ENCODE results near the gene PLCB3.
A peak's percentile ranks its signal among the peaks of the same experiment; 100 is the strongest.
"Not testable (repeated sequence)": the region's sequence is repeated elsewhere in the genome, so short reads cannot be mapped to it uniquely, and the experiment has no call there.

The PLCB3 gene

GRCh38 chr11:64238076-64238475, 13.3 kb upstream of the PLCB3 start:
- DNase-seq, result no peak

GRCh38 chr11:64238999-64239398, 12.3 kb upstream of the PLCB3 start:
- DNase-seq, result no peak

GRCh38 chr11:64239662-64240434, 11.5 kb upstream of the PLCB3 start:
- DNase-seq, result no peak

GRCh38 chr11:64240435-64241240, 10.7 kb upstream of the PLCB3 start, which contains the start of gene FKBP2:
TSS of gene FKBP2 (plus strand) at chr11:64241095. CDS start at chr11:64242388, 1,293 bp downstream.
- DNase-seq, result peak; percentile 93 to 99

GRCh38 chr11:64241241-64241490, 10.2 kb upstream of the PLCB3 start:
- peak; percentile 95 to 100 for DNase-seq

GRCh38 chr11:64241491-64242374, 9.6 kb upstream of the PLCB3 start:
- DNase-seq, result peak; percentile 59 to 72

GRCh38 chr11:64243236-64243854, 8.0 kb upstream of the PLCB3 start:
- DNase-seq, result no peak

GRCh38 chr11:64244107-64244506, 7.2 kb upstream of the PLCB3 start:
- DNase-seq, result no peak

GRCh38 chr11:64244966-64245365, 6.4 kb upstream of the PLCB3 start:
- DNase-seq, result no peak

GRCh38 chr11:64245401-64245796, 5.9 kb upstream of the PLCB3 start:
- peak in 1 of 2 experiments; percentile 49 for DNase-seq

GRCh38 chr11:64245797-64246620, 5.3 kb upstream of the PLCB3 start:
- DNase-seq, result peak; percentile 44 to 73

- DNase-seq, result not testable (repeated sequence)
Observed at GRCh38 chr11:64246621-64246870, 4.8 kb upstream of the PLCB3 start.

GRCh38 chr11:64246871-64247728, 4.2 kb upstream of the PLCB3 start, which contains the start of gene PPP1R14B:
TSS of gene PPP1R14B (minus strand) at chr11:64246943. CDS start at chr11:64246673, 270 bp downstream.
- DNase-seq, result peak; percentile 76 to 97

GRCh38 chr11:64247729-64248531, 3.4 kb upstream of the PLCB3 start:
- peak; percentile 80 to 92 for DNase-seq

- DNase-seq, result no peak
Observed at GRCh38 chr11:64248578-64248977, 2.8 kb upstream of the PLCB3 start.

GRCh38 chr11:64249038-64249437, 2.3 kb upstream of the PLCB3 start:
- no peak for DNase-seq

- peak in 1 of 2 experiments; percentile 30 for DNase-seq
Observed at GRCh38 chr11:64249563-64250414, 1.5 kb upstream of the PLCB3 start.

- no peak for DNase-seq
Observed at GRCh38 chr11:64250415-64251015, 815 bp upstream of the PLCB3 start.

GRCh38 chr11:64251753-64252002, 348 bp downstream of the PLCB3 start:
- DNase-seq, result no peak

Data from NCI-H526 (cell line).